GM18870 (cell line): ENCODE data around the gene SP140L.
"Not testable (repeated sequence)": the region's sequence is repeated elsewhere in the genome, so short reads cannot be mapped to it uniquely, and the experiment has no call there.

Source experiments
- ATAC-seq: cut with Tn5 transposase; IDR thresholded peaks from one replicate; pipeline ENCODE4 v1.9.1; 2021; ENCODE audit warnings: moderate library complexity; ENCODE audit not compliant: unreplicated experiment

Gene SP140L

DNA sequence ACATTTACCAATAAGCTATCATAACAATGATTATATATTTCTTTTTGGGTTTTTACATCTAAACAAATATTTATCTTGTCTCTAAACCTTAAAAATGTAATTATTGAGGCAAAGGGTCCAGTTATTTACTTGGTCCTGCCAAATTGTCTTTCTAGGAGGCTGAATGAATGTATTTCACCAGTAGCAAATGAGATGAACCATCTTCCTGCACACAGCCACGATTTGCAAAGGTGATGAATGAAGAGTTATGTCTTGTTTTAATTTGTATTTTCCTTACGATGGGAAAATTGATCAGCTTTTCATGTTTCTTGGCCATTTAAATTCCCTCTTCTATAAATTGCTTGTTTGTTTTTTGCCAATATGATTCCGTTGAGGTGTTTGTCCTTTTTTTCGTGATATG lies 90.4 kb downstream of the SP140L start:
- ATAC-seq = no peak

DNA sequence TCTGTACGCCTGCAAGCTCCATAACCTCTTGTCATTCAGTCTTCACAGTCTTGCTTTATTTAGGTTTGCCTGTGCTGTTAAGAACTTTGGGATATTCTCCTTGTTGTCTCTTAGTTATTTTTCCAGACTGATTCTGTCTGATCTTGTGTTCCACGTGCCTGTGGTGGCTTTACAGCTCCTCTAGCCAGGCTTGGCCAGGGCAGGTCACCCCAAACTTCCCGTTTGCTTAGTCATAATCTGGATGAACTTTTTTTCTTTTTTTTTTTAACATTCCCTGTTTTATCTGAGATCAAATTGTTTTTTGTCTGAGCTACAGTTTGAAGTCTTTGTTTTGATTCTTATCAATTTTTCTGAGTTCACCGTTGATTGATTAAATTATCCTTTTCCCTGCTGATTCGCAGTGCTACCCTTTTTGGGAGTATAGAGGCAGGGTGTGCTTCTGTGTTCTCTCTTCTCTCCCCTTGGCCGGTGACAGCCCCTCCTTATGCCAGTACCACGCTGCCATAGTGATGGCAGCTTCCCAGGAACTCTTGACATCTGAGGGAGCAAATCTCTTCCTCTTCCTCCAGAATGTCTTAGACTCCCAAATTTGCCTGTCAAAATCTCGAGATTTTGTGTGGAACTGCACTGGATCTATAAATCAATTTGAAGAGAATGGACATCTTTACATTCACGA lies 91.5 kb downstream of the SP140L start:
- ATAC-seq = no peak

DNA sequence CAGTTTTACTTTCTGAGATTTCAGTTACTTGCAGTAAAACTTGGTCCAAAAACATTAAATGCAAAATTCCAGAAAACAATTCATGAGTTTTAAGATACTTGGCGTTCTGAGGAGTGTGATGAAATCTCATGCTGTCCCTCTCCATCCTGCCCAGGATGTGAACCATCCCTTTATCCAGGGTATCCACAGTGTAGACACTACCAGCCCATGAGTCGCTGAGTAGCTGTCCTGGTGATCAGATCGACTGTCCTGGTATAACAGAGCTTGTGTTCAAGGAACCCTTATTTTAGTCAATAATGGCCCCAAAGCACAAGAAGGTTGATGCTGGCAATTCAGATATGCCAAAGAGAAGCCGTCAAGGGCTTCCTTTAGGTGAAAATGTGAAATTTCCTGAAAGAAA lies 92.2 kb downstream of the SP140L start:
- no peak for ATAC-seq

DNA sequence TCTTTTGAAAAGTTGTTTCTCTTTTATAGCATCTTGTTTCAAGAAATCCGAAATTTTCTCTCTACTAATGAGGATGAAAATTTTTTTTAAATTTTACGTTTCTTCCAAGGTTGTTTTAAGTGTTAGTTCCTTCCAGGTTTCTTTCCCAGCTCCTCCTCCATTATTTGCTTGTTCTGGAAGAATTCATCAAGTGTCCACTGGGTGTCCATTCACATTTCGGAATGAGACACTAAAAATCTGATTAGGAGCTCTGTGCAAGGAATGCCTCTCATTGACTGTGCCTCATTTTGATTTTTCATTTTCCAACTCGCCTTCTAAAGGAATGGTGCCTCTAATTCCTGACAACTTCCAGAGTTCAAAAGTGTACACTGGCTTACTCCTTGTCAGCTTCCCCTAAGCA lies 95.2 kb downstream of the SP140L start:
- ATAC-seq = no peak

DNA sequence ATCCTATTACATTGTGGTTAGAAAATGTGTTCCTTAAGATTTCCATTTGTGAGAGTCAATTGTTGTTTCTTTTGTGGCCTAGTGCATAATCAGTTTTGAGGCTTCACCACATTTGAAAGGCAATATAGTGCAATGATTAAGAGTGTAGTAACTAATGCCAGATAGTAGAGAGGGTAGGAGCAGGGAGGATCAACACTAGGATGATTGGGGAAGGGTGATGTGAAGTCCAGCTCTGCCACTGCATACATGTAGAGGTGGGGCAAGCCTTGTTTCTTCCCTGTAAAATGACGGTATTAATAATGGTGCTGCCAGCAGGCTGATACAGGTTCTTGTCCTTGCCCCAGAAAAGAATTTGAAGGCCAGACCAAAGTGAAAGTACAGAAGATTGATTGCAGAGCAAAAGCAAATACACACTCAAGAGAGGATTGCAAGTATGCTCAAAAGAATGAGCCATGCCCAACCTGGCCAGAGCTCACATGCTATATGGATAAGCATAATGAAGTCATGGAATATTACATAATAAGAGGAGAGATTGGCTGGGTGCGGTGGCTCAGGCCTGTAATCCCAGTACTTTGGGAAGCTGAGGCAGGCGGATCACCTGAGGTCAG lies 97.0 kb downstream of the SP140L start:
- ATAC-seq = no peak

DNA sequence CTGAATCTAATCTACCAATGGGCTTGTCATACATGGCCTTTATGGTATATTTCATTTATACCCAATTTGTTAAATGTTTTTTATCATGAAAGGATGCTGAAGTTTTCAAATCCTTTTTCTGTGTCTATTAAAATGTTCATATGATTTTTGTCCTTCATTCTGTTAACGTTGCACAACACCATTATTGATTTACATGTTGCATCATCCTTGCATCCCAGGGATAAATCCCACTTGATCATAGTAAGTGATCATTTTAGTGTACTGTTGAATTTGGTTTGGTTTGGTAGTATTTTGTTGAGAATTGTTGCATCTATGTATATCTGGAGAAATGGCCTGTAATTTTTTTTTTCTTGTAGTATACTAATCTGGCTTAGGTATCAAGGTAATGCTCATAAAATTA lies 98.4 kb downstream of the SP140L start:
- no peak for ATAC-seq

DNA sequence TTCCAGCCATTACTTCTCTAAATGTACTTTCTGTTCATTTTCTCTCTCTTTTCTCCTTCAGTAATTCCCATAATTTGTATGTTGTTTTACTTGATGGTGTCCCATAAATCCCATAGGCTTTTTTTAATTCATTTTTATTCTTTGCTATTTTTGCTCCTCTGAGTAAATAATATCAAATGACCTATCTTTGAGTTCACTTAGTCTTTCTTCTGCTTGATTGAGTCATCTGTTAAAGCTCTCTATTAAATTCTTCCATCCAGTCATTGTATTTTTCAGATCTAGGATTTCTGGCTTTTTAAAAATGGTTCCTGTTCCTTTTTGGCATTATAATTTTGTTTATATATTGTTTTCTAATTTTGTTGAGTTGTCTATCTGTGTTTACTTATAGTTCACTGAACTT lies 102.5 kb downstream of the SP140L start:
- ATAC-seq = no peak

DNA sequence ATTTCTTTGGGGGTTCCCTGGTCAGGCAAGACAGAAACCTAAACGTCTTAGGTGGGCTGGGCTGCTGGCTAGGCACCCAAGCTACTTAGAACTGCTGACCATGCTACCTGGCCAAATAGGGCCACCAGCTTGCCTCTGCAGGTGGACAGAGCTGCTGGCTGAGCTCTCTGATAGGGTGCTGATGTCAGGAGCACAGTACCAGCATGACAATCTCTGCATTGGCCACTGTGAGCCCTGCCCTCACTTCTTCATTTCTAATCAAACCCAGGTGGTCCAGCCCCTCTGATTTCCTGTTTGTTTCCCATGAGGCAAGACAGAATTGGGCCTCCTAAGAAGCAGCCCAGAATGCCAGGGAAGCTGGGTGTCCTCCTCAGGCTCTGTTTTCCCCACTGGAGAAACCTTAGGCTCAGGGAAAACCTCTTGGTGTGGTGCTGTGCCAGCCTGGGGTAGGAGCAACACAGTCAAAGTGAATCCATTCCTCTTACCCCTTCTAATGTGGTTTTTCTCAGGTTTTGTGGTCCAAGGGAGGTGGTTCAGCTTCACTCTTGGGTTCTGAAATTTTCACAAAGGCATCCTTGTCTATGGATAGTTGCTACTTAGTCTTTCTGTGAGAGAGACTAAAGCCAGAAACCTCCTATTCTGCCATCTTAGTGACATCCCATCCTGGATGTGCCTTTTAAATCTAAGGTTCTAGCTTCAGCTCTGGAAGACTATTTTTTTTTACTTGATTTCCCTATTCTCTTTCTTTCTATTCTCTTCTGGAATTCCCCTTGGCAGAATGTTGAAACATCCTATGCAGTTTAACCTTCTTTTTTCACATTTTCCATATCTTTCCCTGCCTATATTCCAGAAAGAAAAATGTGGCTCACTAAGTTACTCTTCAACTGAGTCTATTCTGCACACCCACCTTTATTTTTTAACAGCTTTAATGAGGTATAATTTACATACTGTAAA lies 104.2 kb downstream of the SP140L start:
- no peak for ATAC-seq

DNA sequence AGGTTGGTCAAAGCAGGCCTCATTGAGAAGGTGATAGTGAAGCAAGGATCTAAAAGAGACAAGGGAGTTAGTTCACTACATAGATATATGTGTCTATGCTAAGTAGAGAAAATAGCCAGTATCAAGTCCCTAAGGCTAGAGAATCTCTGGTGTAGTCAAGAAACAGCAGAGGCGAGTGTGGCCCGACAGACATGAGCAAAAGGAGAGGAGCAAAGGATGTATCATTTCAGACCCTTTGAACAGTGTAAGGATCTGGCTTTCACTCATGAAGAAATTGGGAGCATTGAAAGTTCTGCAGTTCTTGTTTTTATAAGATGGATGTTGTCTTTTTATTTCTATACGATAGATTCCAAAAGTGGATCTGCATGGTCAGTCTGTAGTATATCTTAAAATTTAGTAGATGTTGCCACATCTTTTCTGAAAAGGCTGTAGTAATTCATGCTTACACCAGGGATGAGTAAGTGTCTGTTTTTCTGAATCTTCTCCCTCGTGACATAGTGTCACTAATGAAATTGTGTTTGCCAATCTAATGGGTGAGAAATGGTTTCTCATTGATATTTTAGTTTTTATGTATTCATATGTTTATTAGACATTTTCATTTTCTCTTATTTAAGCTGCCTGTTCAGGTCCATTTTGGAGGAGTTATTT lies 107.8 kb downstream of the SP140L start:
- ATAC-seq = no peak

DNA sequence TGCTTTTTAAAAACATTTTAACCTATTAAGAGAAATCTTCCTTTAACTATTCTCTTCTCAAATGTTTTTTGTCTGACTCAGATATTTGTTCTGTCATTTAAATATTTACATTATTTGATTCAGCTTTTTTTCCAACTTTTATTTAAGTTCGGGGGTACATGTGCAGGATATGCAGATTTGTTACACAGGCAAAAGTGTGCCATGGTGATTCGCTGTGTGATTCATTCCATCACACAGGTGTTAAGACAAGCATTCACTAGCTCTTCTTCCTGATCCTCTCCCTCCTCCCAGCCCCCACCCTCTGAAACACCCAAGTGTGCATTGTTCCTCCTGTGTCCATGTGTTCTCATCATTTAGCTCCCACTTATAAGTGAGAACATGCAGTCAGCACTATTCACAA lies 108.4 kb downstream of the SP140L start:
- no peak for ATAC-seq

DNA sequence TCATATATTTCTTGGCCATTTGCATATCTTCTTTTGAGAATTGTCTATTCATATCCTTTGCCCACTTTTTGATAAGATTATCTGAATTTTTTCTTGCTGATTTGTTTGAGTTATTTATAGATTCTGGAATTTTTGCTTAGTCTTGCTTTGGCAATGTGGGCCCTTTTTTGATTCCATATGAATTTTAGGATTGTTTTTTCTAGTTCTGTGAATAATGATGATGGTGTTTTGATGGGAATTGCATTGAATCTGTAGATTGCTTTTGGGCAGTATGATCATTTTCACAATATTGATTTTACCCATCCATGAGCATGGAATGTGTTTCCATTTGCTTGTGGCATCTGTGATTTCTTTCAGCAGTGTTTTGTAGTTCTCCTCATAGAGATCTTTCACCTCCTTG lies 112.1 kb downstream of the SP140L start:
- not testable (repeated sequence) for ATAC-seq

DNA sequence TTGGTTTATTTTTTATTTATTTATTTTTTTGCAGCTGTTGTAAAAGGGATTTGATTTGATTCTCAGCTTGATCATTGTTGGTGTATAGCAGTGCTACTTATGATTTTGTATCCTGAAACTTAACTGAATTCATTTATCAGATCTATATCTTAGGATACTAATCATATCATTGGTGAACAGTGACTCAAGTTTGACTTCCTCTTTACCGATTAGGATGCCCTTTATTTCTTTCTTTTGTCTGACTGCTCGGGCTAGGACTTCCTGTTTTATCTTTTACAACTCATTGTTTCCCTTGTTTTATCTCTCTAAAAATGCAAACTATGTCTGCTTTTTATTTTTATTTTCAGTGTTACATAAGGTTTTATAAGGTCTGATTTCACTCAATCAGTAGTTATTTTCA lies 112.6 kb downstream of the SP140L start:
- ATAC-seq = no peak

DNA sequence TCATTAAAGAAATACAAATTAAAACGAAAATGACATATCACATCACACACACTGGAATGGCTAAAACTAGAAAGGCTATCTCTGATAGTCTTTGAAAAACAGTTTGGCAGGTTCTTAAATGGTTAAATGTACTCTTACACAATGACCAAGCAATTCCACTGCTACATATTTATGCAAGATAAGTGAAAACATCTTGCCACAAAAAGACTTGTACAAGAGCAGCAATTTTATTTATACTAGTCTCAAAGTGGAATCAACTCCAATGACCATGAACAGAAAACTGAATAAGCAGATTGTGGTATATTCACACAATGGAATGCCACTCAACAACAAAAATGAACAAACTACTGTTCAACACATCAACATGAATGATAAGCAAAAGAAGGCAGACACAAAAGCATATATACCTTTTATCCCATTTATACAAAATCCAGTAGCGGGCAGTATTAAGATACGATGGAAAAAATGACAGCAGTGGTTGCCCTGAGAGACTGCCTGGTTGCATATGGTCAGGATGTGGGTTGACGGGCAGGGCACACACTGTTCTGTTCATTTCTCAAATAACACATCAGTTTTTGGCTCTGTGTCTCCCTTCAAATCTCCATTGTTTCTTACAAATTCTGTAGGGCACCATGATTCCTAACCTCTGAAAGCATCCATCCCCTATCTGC lies 114.4 kb downstream of the SP140L start:
- peak; percentile 56 for ATAC-seq

DNA sequence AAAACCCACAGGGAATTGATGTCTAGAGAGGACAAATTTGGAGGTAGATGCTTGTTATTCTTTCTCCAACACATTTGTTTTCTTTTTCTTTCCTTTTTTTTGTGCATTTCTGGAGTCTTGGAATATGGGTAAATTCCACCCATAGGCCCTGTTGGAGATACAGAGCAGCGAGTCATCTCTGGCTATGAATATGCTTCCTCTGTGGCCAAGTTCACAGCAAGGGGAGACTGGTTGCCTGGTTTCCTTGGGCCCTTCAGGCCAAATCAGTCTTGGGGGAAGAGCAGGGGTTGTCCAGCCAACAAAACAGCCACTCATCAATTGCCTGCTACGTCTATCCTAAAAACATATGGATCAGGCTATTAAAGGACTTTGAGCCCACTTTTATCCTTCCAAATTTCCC lies 116.5 kb downstream of the SP140L start:
- no peak for ATAC-seq

DNA sequence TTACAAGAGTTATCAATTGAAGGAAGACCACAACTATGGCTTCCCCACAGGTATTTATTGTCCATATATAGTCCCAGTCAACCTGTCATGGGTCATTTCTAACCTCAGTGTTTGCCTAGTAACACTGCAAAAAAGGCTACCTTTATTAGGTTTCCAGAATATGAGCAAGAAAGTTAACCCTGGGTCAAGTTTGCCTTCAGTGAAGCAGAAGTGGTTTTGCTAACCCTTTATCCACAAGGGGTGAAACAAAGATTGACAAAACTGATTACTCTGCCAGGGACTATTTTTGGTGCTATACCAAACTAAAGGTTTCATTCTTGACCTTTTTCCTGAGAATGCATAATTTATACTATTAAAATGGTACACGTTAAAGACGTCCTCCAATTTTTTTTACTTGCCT lies 117.8 kb downstream of the SP140L start:
- ATAC-seq = peak; percentile 29

DNA sequence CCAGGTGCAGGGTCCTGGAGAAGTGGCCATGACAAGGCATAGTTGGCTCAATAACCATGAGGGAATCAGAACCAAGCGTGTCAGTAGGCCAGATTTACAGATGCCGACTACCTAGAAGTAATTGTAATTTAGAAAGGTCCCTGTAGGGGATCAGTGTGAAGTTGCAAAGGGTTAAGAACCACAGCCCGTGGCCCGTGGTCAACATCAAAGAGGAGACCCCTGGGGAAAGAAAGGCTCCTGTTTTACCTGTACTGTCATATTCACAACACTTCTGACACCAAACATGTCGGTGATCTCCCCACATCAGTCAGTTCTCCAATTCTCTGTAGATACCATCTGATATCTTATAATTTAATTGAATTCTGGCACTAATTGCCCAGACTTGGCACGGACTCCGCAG lies 120.0 kb downstream of the SP140L start:
- no peak for ATAC-seq

DNA sequence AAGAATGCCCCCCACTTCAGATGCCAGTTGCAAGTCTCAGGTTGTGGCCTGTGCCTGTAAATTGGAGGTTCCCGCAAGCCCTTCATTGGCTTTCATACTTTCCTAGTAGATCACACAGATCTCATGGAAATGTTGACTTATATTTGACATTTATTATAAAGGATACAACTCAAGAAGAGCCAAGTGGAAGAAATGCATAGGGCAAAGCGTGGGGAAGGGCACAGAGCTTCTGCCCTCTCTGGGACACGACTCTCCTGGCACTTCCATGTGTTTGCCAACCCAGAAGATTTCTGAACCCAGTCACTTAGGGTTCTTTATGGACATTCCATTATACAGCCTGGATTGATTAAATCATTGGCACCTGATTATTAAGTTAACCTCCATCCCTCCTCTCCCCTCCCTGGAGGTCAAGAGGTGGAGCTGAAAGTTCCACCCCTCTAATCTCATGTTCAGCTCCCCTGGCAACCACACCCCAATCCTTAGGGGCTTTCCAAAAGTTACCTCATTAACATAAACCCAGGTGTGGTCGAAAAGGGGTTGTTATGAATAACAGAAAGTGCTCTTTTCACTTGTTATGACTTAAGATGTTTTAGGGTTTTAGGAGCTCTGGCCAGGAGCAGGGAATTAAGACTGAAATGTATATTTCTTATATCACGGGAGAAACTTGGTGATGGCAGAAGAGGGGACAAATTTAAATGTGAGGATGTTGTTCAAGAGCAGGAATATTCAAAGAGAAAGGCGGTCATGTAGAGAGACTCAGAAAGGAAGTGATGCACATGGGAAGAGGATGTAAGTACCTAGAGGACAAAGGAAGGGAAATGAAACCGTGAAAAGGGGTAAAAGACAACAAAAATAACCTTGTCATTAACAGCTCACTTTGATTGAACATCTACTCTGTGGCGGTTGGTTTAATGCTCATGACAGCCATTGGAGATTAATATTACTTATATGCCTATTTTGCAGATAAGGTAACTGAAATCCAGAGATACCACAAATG lies 120.8 kb downstream of the SP140L start:
- peak; percentile 77 for ATAC-seq

DNA sequence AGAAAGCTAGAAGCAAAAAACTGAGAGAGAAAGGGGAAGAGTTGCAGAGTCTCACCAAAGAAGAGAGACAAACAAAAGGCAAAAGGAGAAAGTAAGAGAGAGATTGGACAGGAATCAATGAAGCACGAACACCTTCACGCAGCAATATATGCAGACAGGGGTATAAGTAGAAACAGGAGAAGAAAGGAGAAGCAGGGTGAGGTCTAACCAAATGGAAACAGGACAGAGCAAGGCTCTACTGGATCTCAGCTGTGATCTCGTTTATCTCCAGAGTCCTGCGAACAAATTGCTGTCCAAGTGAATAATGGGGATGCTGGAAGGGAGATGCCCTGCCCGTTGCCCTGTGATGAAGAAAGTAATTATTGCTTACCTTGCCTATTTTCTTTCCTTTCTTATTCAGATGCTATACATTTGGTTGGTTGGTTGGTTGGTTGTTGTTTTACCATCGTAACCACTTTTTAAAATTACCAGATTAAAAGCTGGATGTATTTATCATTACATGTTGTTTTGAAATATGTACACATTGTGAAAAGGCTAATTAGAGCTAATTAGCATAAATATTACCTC lies 123.0 kb downstream of the SP140L start:
- no peak for ATAC-seq

DNA sequence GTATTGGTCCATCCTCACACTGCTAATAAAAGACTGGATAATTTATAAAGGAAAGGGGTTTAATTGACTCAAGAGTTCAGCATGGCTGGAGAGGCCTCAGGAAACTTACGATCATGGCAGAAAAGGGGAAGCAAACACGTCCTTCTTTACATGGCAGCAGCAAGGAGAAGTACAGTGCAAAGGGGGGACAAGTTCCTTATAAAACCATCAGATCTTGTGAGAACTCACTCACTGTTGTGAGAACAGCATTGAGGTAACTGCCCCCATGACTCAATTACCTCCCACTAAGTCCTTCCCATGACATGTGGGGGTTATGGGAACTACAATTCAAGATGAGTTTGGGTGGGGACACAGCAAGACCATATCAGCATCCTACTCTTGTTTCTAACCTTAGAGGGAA lies 126.0 kb downstream of the SP140L start:
- ATAC-seq = no peak
